A549 (cell line): ENCODE measurements around the gene RAB8B. TPM values are rescaled to one million over a fixed set of nuclear protein-coding genes. Genes with fewer than 3 reads are reported as not detected.

Experiments used
- ATAC-seq, 2 experiments: fragments of 200-7000 bp in 1 of 2; fragments of >200 bp in 1 of 2; cut with Nextera tagmentation in 1 of 2; cut with Tn5 transposase in 1 of 2; 3 replicates each; pipeline versions ENCODE4 v1.8.0 to v1.9.1; 2018 to 2020; ENCODE audit warnings: mild to moderate bottlenecking in 1 of 2, moderate library complexity in 1 of 2
- CTCF ChIA-PET: fragments of 300-600 bp; sonication (Branson Sonifier 250); formaldehyde crosslinking; extraction: SDS; loops from one replicate; lab custom pipeline; 2021; ENCODE audit warnings: antibody characterized with exemption, inconsistent platforms; lab: Yijun Ruan, JAX
- POLR2A ChIA-PET: fragments of 350-600 bp; formaldehyde crosslinking; extraction: SDS; loops from one replicate; lab custom pipeline; 2021; ENCODE audit warnings: antibody characterized with exemption, inconsistent platforms; lab: Yijun Ruan, JAX
- DNase-seq, 2 experiments: peaks; one replicate each; pipeline versions ENCODE4 v3.0.0 to v3.0.0-alpha.2; 2011 to 2016; ENCODE audit warnings: low read depth in 1 of 2, low spot score in 1 of 2
- FAIRE-seq: peaks from 2 replicates; lab custom pipeline; 2011; peaks lifted over from hg19 to GRCh38; lab: Jason Lieb, UNC
- H3K27ac ChIP-seq, 2 experiments: fragments of >200 bp; sonication (Bioruptor Twin); formaldehyde crosslinking; 3 replicates each; pipeline ENCODE4 v1.5.1; 2016 to 2017
- H3K4me1 ChIP-seq: fragments of >200 bp; sonication (Bioruptor Twin); formaldehyde crosslinking; 3 replicates; pipeline ENCODE4 v1.6.1; 2016
- H3K4me2 ChIP-seq: fragments of >200 bp; sonication (Bioruptor Twin); formaldehyde crosslinking; 3 replicates; pipeline ENCODE4 v1.6.1; 2016
- H3K4me3 ChIP-seq: fragments of >200 bp; sonication (Bioruptor Twin); formaldehyde crosslinking; 3 replicates; pipeline ENCODE4 v1.5.1; 2016
- H3K9me3 ChIP-seq: fragments of >200 bp; sonication (Bioruptor Twin); formaldehyde crosslinking; 3 replicates; pipeline ENCODE4 v1.6.1; 2016
- BHLHE40 ChIP-seq: IDR thresholded peaks from 2 replicates; pipeline ENCODE4 v1.6.1; 2012; ENCODE audit warnings: low read depth, low read length, inconsistent platforms
- CEBPB ChIP-seq, 2 experiments: fragments of >200 bp in 1 of 2; sonication (Bioruptor Twin) in 1 of 2; formaldehyde crosslinking in 1 of 2; IDR thresholded peaks; 2 replicates each; pipeline ENCODE4 v1.6.1; 2012 to 2016
- EP300 ChIP-seq, 2 experiments: fragments of >200 bp; sonication (Bioruptor Twin); formaldehyde crosslinking; IDR thresholded peaks; 2 replicates in 1 of 2; 3 replicates in 1 of 2; pipeline ENCODE4 v1.6.1; 2016 to 2017
- FOSB ChIP-seq: fragments of 250-450 bp; sonication (Bioruptor Pico); IDR thresholded peaks from 2 replicates; pipeline ENCODE4 v1.5.0; 2020; ENCODE audit warnings: mild to moderate bottlenecking, moderate library complexity
- FOXS1 ChIP-seq: fragments of 250-450 bp; sonication (Bioruptor Pico); IDR thresholded peaks from 2 replicates; pipeline ENCODE4 v1.5.0; 2020; ENCODE audit warnings: mild to moderate bottlenecking, moderate library complexity
- HOXB13 ChIP-seq: fragments of 250-450 bp; sonication (Bioruptor Pico); IDR thresholded peaks from 2 replicates; pipeline ENCODE4 v1.5.0; 2020; ENCODE audit warnings: low read depth, mild to moderate bottlenecking, moderate library complexity
- JUN ChIP-seq, 2 experiments: fragments of >200 bp; sonication (Bioruptor Twin); formaldehyde crosslinking; IDR thresholded peaks; 2 replicates in 1 of 2; 3 replicates in 1 of 2; pipeline ENCODE4 v1.6.1; 2016 to 2017
- PBX3 ChIP-seq: IDR thresholded peaks from 2 replicates; pipeline ENCODE4 v1.6.1; 2012
- POLR2A ChIP-seq: IDR thresholded peaks from 2 replicates; pipeline ENCODE4 v1.6.1; 2012; ENCODE audit warnings: mild to moderate bottlenecking, low read length
- POLR2AphosphoS2 ChIP-seq: conservative IDR thresholded peaks from 2 replicates; pipeline ENCODE4 v1.6.1; 2012; ENCODE audit warnings: low read length, improper control_type of control experiment, inconsistent platforms
- RAD21 ChIP-seq, 2 experiments: fragments of >200 bp in 1 of 2; sonication (Bioruptor Twin) in 1 of 2; formaldehyde crosslinking in 1 of 2; IDR thresholded peaks in 1 of 2; conservative IDR thresholded peaks in 1 of 2; 2 replicates in 1 of 2; 3 replicates in 1 of 2; pipeline ENCODE4 v1.6.1; 2012 to 2018; ENCODE audit warnings: inconsistent platforms in 1 of 2
- RARB ChIP-seq: fragments of 250-450 bp; sonication (Bioruptor Pico); IDR thresholded peaks from 2 replicates; pipeline ENCODE4 v1.8.0; 2021; ENCODE audit warnings: mild to moderate bottlenecking, moderate library complexity
- REST ChIP-seq: fragments of 200-600 bp; sonication (generic); IDR thresholded peaks from 2 replicates; pipeline ENCODE4 v1.6.1; 2016; ENCODE audit warnings: antibody characterized with exemption, mild to moderate bottlenecking, moderate library complexity
- RFX5 ChIP-seq: fragments of 450-650 bp; IDR thresholded peaks from 2 replicates; pipeline ENCODE4 v1.7.1; 2014; ENCODE audit warnings: antibody characterized with exemption, mild to moderate bottlenecking, moderate library complexity
- SMC3 ChIP-seq: fragments of >200 bp; sonication (Bioruptor Twin); formaldehyde crosslinking; IDR thresholded peaks from 3 replicates; pipeline ENCODE4 v1.6.1; 2018; ENCODE audit warnings: inconsistent platforms
- SREBF2 ChIP-seq: fragments of 450-650 bp; IDR thresholded peaks from 2 replicates; pipeline ENCODE4 v1.6.1; 2014; ENCODE audit warnings: mild to moderate bottlenecking, moderate library complexity
- ZFP36 ChIP-seq: fragments of 450-650 bp; IDR thresholded peaks from 2 replicates; pipeline ENCODE4 v1.6.1; 2014; ENCODE audit warnings: borderline replicate concordance; ENCODE audit not compliant: partially characterized antibody
- ZNF302 ChIP-seq: fragments of 250-450 bp; sonication (Bioruptor Pico); IDR thresholded peaks from 2 replicates; pipeline ENCODE4 v1.9.0; 2021; ENCODE audit warnings: inconsistent platforms, mild to moderate bottlenecking, moderate library complexity
- ZSCAN20 ChIP-seq: fragments of 250-450 bp; sonication (Bioruptor Pico); IDR thresholded peaks from 2 replicates; pipeline ENCODE4 v1.8.0; 2022; ENCODE audit warnings: mild to moderate bottlenecking, moderate library complexity
- WGBS: methylation state at CpG from one replicate; pipeline ENCODE4 v1.1.6; 2017; ENCODE audit errors: missing lambda C conversion rate; 5-methylcytosine and 5-hydroxymethylcytosine counted together
- polyA plus RNA-seq, 4 experiments: library from polyadenylated mRNA; depleted of rRNA in 3 of 4; stranded (reverse); fragments of >200 nt; fragmentation: RNase III in 1 of 4; extraction: RNeasy Plus Mini Kit Qiagen cat#74134 plus additional on column Dnase treatment in 1 of 4; gene quantifications; 2 replicates in 3 of 4; 3 replicates in 1 of 4; pipeline ENCODE4 v1.2.3, GENCODE V29; 2011 to 2017
- TF ChIP-seq, protein P1 (sequence below): fragments of 150-350 bp; IDR thresholded peaks from 2 replicates; pipeline ENCODE4 v1.6.1; 2014; ENCODE audit warnings: low read depth, mild to moderate bottlenecking, low read length
- TF ChIP-seq, protein P2 (sequence below): fragments of >200 bp; sonication (Bioruptor Twin); formaldehyde crosslinking; IDR thresholded peaks from 3 replicates; pipeline ENCODE4 v1.6.1; 2016

RAB8B gene
- polyA plus RNA-seq, 2 of the 4 experiments (the other 2 are of a cell fraction): 21.5 to 41.4 TPM

GRCh38 chr15:63190769-63191649 is 1.6 kb downstream of the RAB8B start:
- Histone ChIP-seq H3K9me3 (no peaks in the 10 kb centered on the region), H3K4me2 (peak overlapping the region; percentile 83), H3K4me1 (peaks cover 34% of the 10 kb centered on the region), H3K27ac (no peak overlapping the region), H3K4me3 (peak overlapping the region; percentile 68; the same call in 2 of the 3 replicates)
- FAIRE-seq (no peak), ATAC-seq (no peak), DNase-seq (no peak)
- no peak for TF ChIP-seq EP300 (IDR thresholded peaks at IDR 0.05)
- no peak for TF ChIP-seq FOXS1
- no peak for TF ChIP-seq BHLHE40
- TF ChIP-seq SREBF2: no peak
- TF ChIP-seq HOXB13: no peak
- TF ChIP-seq, protein P1, sequence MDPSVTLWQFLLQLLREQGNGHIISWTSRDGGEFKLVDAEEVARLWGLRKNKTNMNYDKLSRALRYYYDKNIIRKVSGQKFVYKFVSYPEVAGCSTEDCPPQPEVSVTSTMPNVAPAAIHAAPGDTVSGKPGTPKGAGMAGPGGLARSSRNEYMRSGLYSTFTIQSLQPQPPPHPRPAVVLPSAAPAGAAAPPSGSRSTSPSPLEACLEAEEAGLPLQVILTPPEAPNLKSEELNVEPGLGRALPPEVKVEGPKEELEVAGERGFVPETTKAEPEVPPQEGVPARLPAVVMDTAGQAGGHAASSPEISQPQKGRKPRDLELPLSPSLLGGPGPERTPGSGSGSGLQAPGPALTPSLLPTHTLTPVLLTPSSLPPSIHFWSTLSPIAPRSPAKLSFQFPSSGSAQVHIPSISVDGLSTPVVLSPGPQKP: no peak
- TF ChIP-seq RARB (CRISPR knock-in tag): no peak
- TF ChIP-seq FOSB (CRISPR knock-in tag): no peak
- TF ChIP-seq, protein P2, sequence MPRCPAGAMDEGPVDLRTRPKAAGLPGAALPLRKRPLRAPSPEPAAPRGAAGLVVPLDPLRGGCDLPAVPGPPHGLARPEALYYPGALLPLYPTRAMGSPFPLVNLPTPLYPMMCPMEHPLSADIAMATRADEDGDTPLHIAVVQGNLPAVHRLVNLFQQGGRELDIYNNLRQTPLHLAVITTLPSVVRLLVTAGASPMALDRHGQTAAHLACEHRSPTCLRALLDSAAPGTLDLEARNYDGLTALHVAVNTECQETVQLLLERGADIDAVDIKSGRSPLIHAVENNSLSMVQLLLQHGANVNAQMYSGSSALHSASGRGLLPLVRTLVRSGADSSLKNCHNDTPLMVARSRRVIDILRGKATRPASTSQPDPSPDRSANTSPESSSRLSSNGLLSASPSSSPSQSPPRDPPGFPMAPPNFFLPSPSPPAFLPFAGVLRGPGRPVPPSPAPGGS: no peak
- no peak for TF ChIP-seq POLR2A
- TF ChIP-seq REST: no peak
- no peak for TF ChIP-seq RAD21 (conservative IDR thresholded peaks at IDR 0.05 in 1 of 2, IDR thresholded peaks at IDR 0.05 in 1 of 2)
- no peak for TF ChIP-seq RFX5
- TF ChIP-seq JUN (IDR thresholded peaks at IDR 0.05): no peak
- TF ChIP-seq ZSCAN20 (CRISPR knock-in tag): no peak
- POLR2A ChIA-PET: interaction anchor here (0.9 to 1.6 kb wide), 2 partner anchors 33 to 86 kb away, joined by 3 to 5 read pairs; partner anchors contain the start of genes APH1B and RPS27L
- 78% methylated on average over 3 of the region's 3 CpGs for WGBS
- CTCF ChIA-PET: interaction anchor here (0.8 to 4.4 kb wide), 6 partner anchors 11 to 264 kb away, joined by 3 to 16 read pairs (median 4); no protein-coding TSS in a partner anchor

GRCh38 chr15:63191895-63192618 is 2.7 kb downstream of the RAB8B start:
- ChIA-PET POLR2A (interaction anchor here (1.6 kb wide), 1 partner anchor 34 kb away, joined by 5 read pairs; the partner anchor contains the start of gene RPS27L), CTCF (interaction anchor here (0.8 to 4.4 kb wide), 9 partner anchors 11 to 263 kb away, joined by 3 to 16 read pairs (median 4); no protein-coding TSS in a partner anchor)
- no peak overlapping the region for H3K27ac ChIP-seq
- ATAC-seq (no peak), FAIRE-seq (no peak), DNase-seq (no peak)
- no peaks in the 10 kb centered on the region for H3K9me3 ChIP-seq
- peaks cover 26% of the 10 kb centered on the region for H3K4me1 ChIP-seq
- H3K4me3 ChIP-seq: no peak overlapping the region
- no peak for TF ChIP-seq CEBPB (IDR thresholded peaks at IDR 0.05)
- no peak for TF ChIP-seq PBX3
- no peak for TF ChIP-seq ZSCAN20 (CRISPR knock-in tag)
- TF ChIP-seq SREBF2: no peak
- no peak for TF ChIP-seq SMC3
- TF ChIP-seq POLR2AphosphoS2: no peak
- TF ChIP-seq ZFP36: no peak
- TF ChIP-seq ZNF302: no peak
- 86% methylated on average over 3 of the region's 3 CpGs for WGBS
- no peak overlapping the region for H3K4me2 ChIP-seq
